Right cardiac atrium (tissue), 5 donors: ENCODE results near the gene RAPGEF4. TPM values are rescaled to one million over a fixed set of nuclear protein-coding genes. Genes with fewer than 3 reads are reported as not detected.

Experiments used
- ATAC-seq, 2 donors: fragments of 200-7000 bp; cut with Tn5 transposase; one replicate each; pipeline versions ENCODE4 v1.8.0 to v1.9.1; 2020; ENCODE audit warnings: moderate library complexity in 2 of 2, mild to moderate bottlenecking in 1 of 2
- DNase-seq, 3 donors: peaks; one replicate each; pipeline ENCODE4 v3.0.0-alpha.2; 2020
- H3K27ac ChIP-seq: one replicate; pipeline ENCODE4 v1.5.1; 2013; ENCODE audit warnings: mild to moderate bottlenecking, low read length, control low read depth, moderate library complexity
- H3K27me3 ChIP-seq: one replicate; pipeline ENCODE4 v1.6.1; 2013; ENCODE audit not compliant: control insufficient read depth, insufficient read depth
- H3K4me1 ChIP-seq: one replicate; pipeline ENCODE4 v1.6.1; 2013; ENCODE audit warnings: low read length; ENCODE audit not compliant: control insufficient read depth, insufficient read depth
- H3K4me3 ChIP-seq: one replicate; pipeline ENCODE4 v1.5.1; 2013; ENCODE audit warnings: low read length, control low read depth
- H3K9me3 ChIP-seq: one replicate; pipeline ENCODE4 v1.6.1; 2013; ENCODE audit warnings: low read length; ENCODE audit not compliant: control insufficient read depth
- WGBS: extraction: QIAGEN DNeasy Blood & Tissue Kit; methylation state at CpG from one replicate; pipeline ENCODE4 v1.1.7; 2013; 5-methylcytosine and 5-hydroxymethylcytosine counted together
- intact Hi-C, 4 donors: fragments of 100-400 bp; cut with DNase I; formaldehyde crosslinking; loops; one replicate each; pipeline versions ENCODE4 v1.11.0 to v1.14.0; 2022 to 2023
- polyA plus RNA-seq: library from polyadenylated mRNA; stranded (reverse); fragments of 200-250 nt; gene quantifications from one replicate; pipeline ENCODE4 v1.2.3, GENCODE V29; 2013
- total RNA-seq, 4 donors: library from RNA; stranded (reverse); fragmentation: NEBNext Ultra II Directional; extraction: Animal tissue kit (Norgen Biotek cat#: 25700); gene quantifications; one replicate each; pipeline ENCODE4 v1.2.1, GENCODE V29; 2021
- donor health status: healthy with polysubstance abuse.
- donor health status: DM: no; HTN: yes; CAD: no.
- donor health status: DM: no; HTN: no; CAD: no.
- donor health status: DM: no; HTN: yes; CAD: no; lungs with severe emphysema.
- donor health status: DM: yes; HTN: yes; CAD: no.

RAPGEF4 gene
- total and polyA plus RNA-seq, 5 donors: 5.9 to 11.3 (median 8.8) TPM

- Histone ChIP-seq H3K27me3 (no peaks in the 10 kb centered on the region), H3K4me1 (peaks cover 8% of the 10 kb centered on the region), H3K27ac (no peak overlapping the region), H3K9me3 (no peaks in the 10 kb centered on the region), H3K4me3 (no peak overlapping the region)
- WGBS: 56% methylated on average over 5 of the region's 5 CpGs
- ATAC-seq: peak in 1 of 2 donors; percentile 33
- intact Hi-C loops: loop anchor here in 2 of 4 donors (5.0 kb wide), 3 partner anchors 39 to 71 kb away; no protein-coding TSS in a partner anchor
- no peak for DNase-seq
These were observed 125.5 kb downstream of the RAPGEF4 start for GRCh38 chr2:172861098-172861497.

GRCh38 chr2:172861656-172862476 is 126.2 kb downstream of the RAPGEF4 start:
- peaks cover 8% of the 10 kb centered on the region for H3K4me1 ChIP-seq
- DNase-seq (no peak), ATAC-seq (peak in 1 of 2 donors; percentile 53)
- intact Hi-C loops: loop anchor here in 2 of 4 donors (5.0 kb wide), 3 partner anchors 40 to 70 kb away; no protein-coding TSS in a partner anchor
- H3K27ac ChIP-seq: peak overlapping the region; percentile 58
- no peak overlapping the region for H3K4me3 ChIP-seq
- H3K27me3 ChIP-seq: no peaks in the 10 kb centered on the region
- no peaks in the 10 kb centered on the region for H3K9me3 ChIP-seq
- 46% methylated on average over 7 of the region's 7 CpGs for WGBS

GRCh38 chr2:172863341-172863740 is 127.7 kb downstream of the RAPGEF4 start:
- WGBS: 37% methylated on average over 2 of the region's 2 CpGs
- Histone ChIP-seq H3K9me3 (no peaks in the 10 kb centered on the region), H3K4me1 (peaks cover 8% of the 10 kb centered on the region), H3K4me3 (no peak overlapping the region), H3K27me3 (no peaks in the 10 kb centered on the region), H3K27ac (no peak overlapping the region)
- DNase-seq (no peak), ATAC-seq (no peak)
- intact Hi-C loops: loop anchor here in 2 of 4 donors (5.0 kb wide), 3 partner anchors 41 to 69 kb away; no protein-coding TSS in a partner anchor

- Histone ChIP-seq H3K9me3 (no peaks in the 10 kb centered on the region), H3K27ac (no peak overlapping the region), H3K4me3 (no peak overlapping the region), H3K27me3 (no peaks in the 10 kb centered on the region), H3K4me1 (peaks cover 8% of the 10 kb centered on the region)
- WGBS: 66% methylated on average over 5 of the region's 5 CpGs
- ATAC-seq (peak; percentile 40 to 74), DNase-seq (peak; percentile 47 to 84 (median 69))
- intact Hi-C loops: loop anchor here in 2 of 4 donors (5.0 kb wide), 3 partner anchors 42 to 68 kb away; no protein-coding TSS in a partner anchor
These were observed 128.5 kb downstream of the RAPGEF4 start for GRCh38 chr2:172864182-172864581.

GRCh38 chr2:172865422-172865821 is 129.8 kb downstream of the RAPGEF4 start:
- no peak for DNase-seq
- 83% methylated on average over 3 of the region's 3 CpGs for WGBS
- ATAC-seq: no peak
- H3K27ac ChIP-seq: no peak overlapping the region
- no peaks in the 10 kb centered on the region for H3K9me3 ChIP-seq
- no peaks in the 10 kb centered on the region for H3K27me3 ChIP-seq
- no peak overlapping the region for H3K4me3 ChIP-seq
- H3K4me1 ChIP-seq: peaks cover 8% of the 10 kb centered on the region
- intact Hi-C loops: loop anchor here in 1 of 4 donors (5.0 kb wide), 1 partner anchor 62 kb away; no protein-coding TSS in a partner anchor

GRCh38 chr2:172869861-172870260 is 134.2 kb downstream of the RAPGEF4 start:
- Histone ChIP-seq H3K27me3 (no peaks in the 10 kb centered on the region), H3K4me3 (no peak overlapping the region), H3K9me3 (no peaks in the 10 kb centered on the region), H3K27ac (no peak overlapping the region), H3K4me1 (no peaks in the 10 kb centered on the region)
- DNase-seq (no peak), ATAC-seq (peak in 1 of 2 donors; percentile 53)
- intact Hi-C loops: loop anchor here in 1 of 4 donors (5.0 kb wide), 1 partner anchor 57 kb away; no protein-coding TSS in a partner anchor
- WGBS: 85% methylated on average over 5 of the region's 5 CpGs

GRCh38 chr2:172870396-172870795 is 134.8 kb downstream of the RAPGEF4 start:
- Histone ChIP-seq H3K27me3 (no peaks in the 10 kb centered on the region), H3K27ac (no peak overlapping the region), H3K4me1 (no peaks in the 10 kb centered on the region), H3K9me3 (no peaks in the 10 kb centered on the region), H3K4me3 (no peak overlapping the region)
- ATAC-seq: no peak
- WGBS: 98% methylated on average over 2 of the region's 2 CpGs
- intact Hi-C loops: no loop called here
- DNase-seq: no peak

- Histone ChIP-seq H3K9me3 (no peaks in the 10 kb centered on the region), H3K27ac (no peak overlapping the region), H3K4me3 (no peak overlapping the region), H3K27me3 (no peaks in the 10 kb centered on the region), H3K4me1 (peaks cover 1% of the 10 kb centered on the region)
- ATAC-seq: no peak
- 84% methylated on average over 2 of the region's 2 CpGs for WGBS
- intact Hi-C loops: no loop called here
- DNase-seq: no peak
These were observed 142.2 kb downstream of the RAPGEF4 start for GRCh38 chr2:172877826-172878225.

- Histone ChIP-seq H3K27ac (no peak overlapping the region), H3K9me3 (no peaks in the 10 kb centered on the region), H3K4me3 (no peak overlapping the region), H3K27me3 (no peaks in the 10 kb centered on the region), H3K4me1 (peaks cover 1% of the 10 kb centered on the region)
- DNase-seq: no peak
- 30% methylated on average over 1 of the region's 1 CpG for WGBS
- intact Hi-C loops: no loop called here
- no peak for ATAC-seq
These were observed 142.6 kb downstream of the RAPGEF4 start for GRCh38 chr2:172878260-172878659.

- Histone ChIP-seq H3K4me3 (no peak overlapping the region), H3K9me3 (no peaks in the 10 kb centered on the region), H3K4me1 (peaks cover 1% of the 10 kb centered on the region), H3K27me3 (no peaks in the 10 kb centered on the region), H3K27ac (no peak overlapping the region)
- DNase-seq (no peak), ATAC-seq (no peak)
- 91% methylated on average over 1 of the region's 1 CpG for WGBS
- intact Hi-C loops: no loop called here
These were observed 148.7 kb downstream of the RAPGEF4 start for GRCh38 chr2:172884336-172884735.

- ATAC-seq: no peak
- H3K27me3 ChIP-seq: no peaks in the 10 kb centered on the region
These were observed 150.4 kb downstream of the RAPGEF4 start for GRCh38 chr2:172885996-172886395.

More at GRCh38 chr2:172885996-172886395, 150.4 kb downstream of the RAPGEF4 start:
- H3K9me3 ChIP-seq: no peaks in the 10 kb centered on the region
- H3K4me3 ChIP-seq: no peak overlapping the region
- no peak overlapping the region for H3K27ac ChIP-seq
- intact Hi-C loops: no loop called here
- DNase-seq: no peak
- H3K4me1 ChIP-seq: peaks cover 1% of the 10 kb centered on the region
- 98% methylated on average over 3 of the region's 3 CpGs for WGBS
